GM19193 (cell line): Measurements from ENCODE around the gene KCNH4.
A peak's percentile ranks its signal among the peaks of the same experiment; 100 is the strongest.

Source experiments
- POLR2A ChIP-seq: IDR thresholded peaks from 4 replicates; pipeline ENCODE4 v1.6.1; 2011; ENCODE audit not compliant: insufficient read depth, insufficient read length; ENCODE audit errors: extremely low read depth

Gene KCNH4

GRCh38 chr17:42197564-42198156, 16.7 kb upstream of the KCNH4 start:
- TF ChIP-seq POLR2A, result no peak

DNA sequence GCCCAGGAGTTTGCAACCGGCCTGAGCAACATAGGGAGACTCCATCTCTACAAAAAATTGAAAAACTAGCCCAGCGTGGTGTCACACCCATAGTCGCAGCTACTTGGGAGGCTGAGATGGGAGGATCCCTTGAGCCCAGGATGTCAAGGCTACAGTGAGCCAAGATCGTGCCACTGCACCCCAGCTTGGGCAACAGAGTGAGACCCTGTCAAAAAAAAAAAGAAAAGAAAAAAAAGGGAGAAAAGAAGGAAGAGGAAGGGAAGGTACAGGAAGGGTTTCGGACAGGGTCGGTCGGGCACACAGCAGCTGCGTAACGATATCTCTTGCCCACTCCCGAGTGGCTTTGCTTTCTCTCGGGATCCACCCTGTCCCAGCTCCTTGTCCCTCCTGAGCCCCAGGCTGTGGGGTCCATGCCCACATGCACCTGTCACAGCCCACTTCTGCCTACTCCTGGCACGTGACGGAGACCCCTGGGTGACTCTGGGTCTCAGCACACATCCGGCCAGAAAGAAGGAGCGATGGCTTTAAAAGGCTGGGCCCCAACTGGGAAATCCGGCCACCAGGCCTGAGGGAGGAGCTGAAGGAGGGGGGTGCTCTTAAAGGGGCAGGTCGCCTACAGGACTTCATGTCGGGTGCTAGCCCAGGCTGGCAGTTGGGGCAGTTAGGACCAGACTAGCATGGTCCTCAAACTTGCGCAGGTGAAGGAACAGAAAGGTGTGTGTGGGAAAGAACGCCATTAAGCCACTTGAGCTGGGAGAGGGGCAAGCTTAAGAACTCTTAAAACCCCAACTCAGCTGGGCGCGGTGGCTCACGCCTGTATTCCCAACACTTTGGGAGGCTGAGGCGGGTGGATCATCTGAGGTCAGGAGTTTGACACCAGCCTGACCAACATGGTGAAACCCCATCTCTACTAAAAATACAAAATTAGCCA, 13.3 kb upstream of the KCNH4 start, which contains the start of gene GHDC:
Gene GHDC, minus strand, starts transcription at position 526 of the 931 bp plus-strand sequence. CDS start 913 bp downstream, outside the sequence.
- peak; percentile 71 for TF ChIP-seq POLR2A

- no peak for TF ChIP-seq POLR2A
Measured at GRCh38 chr17:42193216-42193968, 12.4 kb upstream of the KCNH4 start.

DNA sequence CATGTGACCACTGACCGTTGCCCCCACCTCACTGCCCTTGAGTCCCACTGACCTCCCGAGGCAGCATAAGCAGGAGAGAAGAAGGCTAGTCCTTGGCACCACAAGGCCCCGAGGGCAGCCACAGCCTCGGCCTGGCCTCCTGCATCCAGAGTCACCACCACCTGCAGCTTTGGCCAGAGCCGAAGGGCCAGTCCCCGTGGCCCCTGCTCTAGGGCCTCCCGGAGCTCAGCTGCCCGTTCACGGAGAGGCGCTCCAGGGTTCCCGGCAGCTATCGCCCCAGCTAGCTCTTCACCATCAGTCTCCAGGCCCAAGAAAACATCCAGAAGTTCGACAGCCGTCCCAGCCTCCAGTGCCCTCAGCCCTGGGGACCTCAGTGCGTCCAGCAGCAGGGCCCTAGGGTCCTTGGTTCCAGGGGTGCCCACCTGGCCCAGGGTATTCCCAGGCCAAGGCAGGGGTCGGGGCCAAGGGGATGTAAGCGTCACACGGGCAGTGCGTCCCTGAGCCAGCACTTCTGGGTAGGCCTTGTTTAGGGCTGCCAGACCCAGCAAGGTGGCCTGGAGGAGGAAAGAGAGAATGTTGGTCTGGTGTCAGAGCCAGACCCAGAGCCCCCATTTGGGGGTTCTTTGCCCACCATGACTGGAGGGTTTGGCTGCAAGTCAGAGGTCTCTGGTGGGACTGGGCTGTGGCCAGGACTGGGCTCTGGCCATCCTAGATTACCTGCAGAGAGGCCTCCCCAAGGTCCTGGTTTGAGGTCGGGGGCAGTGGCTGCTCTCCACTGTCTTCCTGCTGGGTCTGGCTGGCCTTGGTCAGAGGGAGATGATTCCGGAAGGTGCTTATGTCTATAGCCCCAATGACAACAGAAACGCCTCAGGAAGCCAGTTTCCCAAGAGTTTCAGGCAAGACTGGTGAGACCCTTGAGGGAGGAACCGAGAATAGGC, 11.5 kb upstream of the KCNH4 start:
- no peak for TF ChIP-seq POLR2A

DNA sequence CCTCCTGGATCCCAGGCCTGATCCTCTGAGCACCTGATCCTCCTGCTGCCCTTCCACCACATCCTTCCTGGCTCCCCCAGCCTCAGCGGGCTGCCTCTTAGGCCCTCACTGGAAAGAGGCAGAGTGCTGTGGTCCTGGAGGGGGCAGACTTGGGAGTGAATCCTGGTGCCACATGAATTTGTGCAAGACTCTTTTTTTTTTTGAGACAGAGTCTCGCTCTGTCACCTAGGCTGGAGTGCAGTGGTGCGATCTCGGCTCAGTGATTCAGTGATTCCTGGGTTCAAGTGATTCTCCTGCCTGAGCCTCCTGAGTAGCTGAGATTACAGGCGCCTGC, 10.3 kb upstream of the KCNH4 start:
- TF ChIP-seq POLR2A, result no peak

DNA sequence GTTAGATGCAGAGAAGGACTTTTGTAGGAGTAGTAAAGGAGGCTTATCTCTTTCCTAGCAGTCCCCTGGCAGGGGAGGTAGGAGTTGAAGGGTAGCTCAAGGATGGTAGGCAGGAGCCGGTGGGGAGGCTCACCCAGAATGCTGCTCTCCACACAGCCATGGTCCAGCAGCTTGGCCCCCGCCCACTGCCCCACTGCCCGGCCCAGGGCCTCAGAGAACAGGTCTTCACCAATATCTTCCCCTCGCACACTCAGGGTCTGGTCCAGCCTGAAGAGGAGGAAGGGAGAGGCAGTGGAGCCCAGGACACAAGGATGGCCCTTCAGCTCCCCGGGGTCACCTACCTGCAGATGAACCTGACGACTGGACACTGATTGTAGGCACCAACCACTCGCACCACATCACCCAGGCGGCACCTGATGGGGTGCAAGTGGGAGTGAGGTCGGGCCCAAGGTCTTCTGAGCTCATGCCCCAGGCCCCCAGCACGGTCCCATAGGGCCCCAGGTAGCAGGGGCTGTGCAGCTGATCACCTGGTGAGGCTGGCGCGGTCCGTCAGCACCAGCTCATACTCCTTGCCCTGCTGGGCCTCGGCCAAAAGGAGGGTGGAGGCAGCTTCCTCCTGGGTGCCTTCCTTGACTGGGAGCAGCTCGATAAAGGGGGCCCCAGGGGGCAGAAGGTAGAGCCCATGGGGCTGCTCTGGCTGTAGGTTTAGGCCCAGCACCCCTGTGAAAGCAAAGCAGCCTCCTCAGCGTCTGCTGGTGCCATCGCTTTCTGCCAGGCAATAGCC, 9.7 kb upstream of the KCNH4 start:
- no peak for TF ChIP-seq POLR2A

DNA sequence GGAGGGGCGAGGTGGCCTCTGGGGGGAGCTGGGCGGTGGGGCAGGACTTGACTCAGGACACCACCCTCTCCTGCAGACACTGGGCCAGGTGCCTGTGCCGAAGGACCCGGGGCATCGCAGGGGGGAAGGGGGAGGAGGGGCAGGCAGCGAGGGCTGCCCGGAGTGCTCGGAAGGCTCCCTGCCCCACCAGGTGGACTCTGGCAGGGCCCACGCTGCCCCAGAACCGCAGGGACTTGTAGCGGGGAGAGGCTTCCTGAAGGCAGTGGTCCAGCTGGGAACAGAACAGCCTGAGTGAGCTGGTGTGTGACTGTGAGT, 8.7 kb upstream of the KCNH4 start:
- TF ChIP-seq POLR2A, result no peak

DNA sequence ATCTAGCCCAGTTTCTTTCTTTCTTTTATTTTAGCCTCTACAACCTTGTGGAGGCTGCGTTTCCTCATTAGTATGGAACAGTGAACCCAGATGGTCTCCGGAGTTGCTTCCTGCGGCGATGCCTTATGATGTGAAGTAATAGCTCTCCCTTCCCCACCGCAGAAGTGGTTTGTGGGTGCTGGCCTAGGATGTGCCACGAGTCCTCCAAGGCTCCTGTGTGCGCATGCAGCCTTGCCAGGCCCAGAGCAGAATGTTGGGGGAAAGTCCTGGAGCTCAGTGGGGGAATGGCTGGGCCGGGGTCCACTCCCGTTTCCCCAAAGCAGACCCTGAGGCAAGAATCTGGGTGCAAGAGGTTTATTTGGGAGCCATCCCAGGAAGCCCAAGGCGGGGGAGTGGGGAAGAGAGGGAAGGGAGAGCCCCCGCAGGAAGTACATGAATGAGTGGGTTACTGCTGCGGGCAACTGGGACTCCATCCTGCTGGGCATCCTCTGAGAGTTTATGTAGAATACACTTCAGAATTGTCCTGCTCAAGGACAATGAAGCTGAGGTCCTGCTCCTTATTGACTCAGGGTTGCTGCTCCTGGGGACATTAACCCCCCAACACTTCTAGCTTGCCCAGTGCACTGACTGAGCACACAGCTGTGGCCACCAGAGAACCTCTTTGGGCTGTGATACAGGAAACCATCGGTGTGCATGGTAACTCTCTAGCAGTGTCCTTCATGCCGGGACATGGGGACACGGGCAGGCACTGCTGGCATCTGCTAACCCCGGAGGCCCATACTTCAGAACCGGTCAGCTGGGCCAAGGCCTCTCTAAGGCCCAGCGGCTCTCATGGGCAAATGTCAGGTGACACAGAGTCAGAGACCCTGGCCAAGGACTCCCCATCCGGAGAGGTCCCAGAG, 8.1 kb upstream of the KCNH4 start:
- no peak for TF ChIP-seq POLR2A

GRCh38 chr17:42187833-42188232, 6.9 kb upstream of the KCNH4 start:
- no peak for TF ChIP-seq POLR2A

DNA sequence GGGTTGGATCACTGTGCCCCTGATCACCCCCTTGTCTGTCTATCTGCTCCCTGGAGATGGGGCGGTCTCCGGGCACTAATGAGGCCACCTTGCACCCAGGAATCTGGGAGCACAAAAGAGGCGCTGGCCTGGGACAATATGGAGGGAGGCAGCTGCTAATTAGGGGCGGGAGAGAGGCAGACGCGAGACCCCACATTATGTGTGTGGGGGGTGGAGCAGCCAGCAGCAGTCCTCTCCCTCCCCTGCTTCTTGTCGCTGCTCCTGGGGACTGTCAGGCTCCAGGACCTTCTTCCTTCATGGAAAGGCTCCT, 4.6 kb upstream of the KCNH4 start:
- TF ChIP-seq POLR2A, result no peak

DNA sequence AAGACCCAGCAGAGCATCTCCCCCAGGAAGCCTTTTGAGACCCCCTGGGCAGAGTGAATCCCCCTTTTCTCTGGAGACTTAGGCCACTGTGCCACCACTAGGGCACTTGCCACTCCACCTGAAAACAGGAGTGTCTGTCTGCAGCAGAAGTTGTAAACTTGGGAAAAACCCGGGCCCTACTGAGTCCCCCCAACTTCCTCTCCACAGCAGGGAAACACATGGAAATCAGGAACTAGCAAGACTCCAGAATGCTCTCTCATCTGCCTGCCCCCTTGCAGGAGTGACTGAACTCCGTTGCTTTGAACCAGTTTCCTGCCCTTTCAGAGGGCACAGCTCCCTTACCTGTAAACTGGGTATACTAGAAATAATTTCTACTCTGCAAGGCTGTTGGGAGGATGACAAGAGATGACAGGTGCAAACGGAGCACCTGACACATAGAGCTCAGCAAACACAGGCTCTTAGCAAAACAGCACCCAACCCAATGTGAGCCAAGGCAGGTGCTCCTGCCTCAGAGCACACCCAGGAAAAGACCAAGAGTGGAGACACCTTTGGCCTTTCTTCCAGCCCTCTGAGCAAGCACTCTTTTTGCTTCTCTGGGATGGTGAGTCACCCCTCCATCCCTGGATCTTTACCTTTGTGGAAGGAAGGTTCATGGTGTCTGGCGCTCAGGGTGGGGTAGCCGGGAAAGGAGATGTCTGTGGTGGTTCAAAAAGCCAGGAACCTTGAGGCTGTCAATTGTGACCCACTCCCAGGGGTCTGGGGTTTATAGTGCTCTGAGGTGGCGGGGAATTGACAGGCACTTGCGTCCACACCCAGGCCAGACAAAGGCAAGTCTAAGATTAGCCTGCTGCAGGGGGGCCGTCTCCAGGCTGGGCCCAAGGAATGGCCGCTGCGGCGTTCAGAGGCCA, 4.0 kb upstream of the KCNH4 start, which contains the start of gene HCRT:
Gene HCRT, minus strand, starts transcription at position 740 of the 908 bp plus-strand sequence. Its CDS starts 87 bp downstream, at position 653.
- no peak for TF ChIP-seq POLR2A
